Stimulated activated effector memory CD8-positive, alpha-beta T cell treated with anti-CD3 and anti-CD28 coated beads, Interleukin-12 subunit alpha, Interleukin-12 subunit beta, amount 100 ng/mL, for 72 hours (primary cell): ENCODE results near the gene SLC66A2.

ENCODE experiments used
- ATAC-seq: fragments of 150-1000 bp; cut with Tn5 transposase; 2 replicates; pipeline ENCODE4 v1.10.0; 2021
- DNase-seq, 2 donors: peaks; one replicate each; pipeline ENCODE4 v3.0.0; 2021 to 2022; ENCODE audit warnings: low spot score in 2 of 2
- H3K27ac Mint-ChIP-seq: one replicate; pipeline ENCODE4 v1.8.0; 2022; ENCODE audit warnings: mild to moderate bottlenecking, mixed read lengths
- H3K36me3 Mint-ChIP-seq: one replicate; pipeline ENCODE4 v1.8.0; 2022; ENCODE audit warnings: mild to moderate bottlenecking, mixed read lengths
- H3K4me1 Mint-ChIP-seq: one replicate; pipeline ENCODE4 v1.8.0; 2022; ENCODE audit warnings: mixed read lengths
- H3K4me3 Mint-ChIP-seq: one replicate; pipeline ENCODE4 v1.8.0; 2022; ENCODE audit warnings: mild to moderate bottlenecking, mixed read lengths
- H3K9me3 Mint-ChIP-seq: one replicate; pipeline ENCODE4 v1.8.0; 2022; ENCODE audit warnings: mixed read lengths

The SLC66A2 gene

GRCh38 chr18:79862562-79862961 is 88.9 kb downstream of the SLC66A2 start:
- Mint-ChIP-seq H3K27ac (no peak overlapping the region), H3K4me1 (peaks cover under 1% of the 10 kb centered on the region)
- no peak for DNase-seq

DNA sequence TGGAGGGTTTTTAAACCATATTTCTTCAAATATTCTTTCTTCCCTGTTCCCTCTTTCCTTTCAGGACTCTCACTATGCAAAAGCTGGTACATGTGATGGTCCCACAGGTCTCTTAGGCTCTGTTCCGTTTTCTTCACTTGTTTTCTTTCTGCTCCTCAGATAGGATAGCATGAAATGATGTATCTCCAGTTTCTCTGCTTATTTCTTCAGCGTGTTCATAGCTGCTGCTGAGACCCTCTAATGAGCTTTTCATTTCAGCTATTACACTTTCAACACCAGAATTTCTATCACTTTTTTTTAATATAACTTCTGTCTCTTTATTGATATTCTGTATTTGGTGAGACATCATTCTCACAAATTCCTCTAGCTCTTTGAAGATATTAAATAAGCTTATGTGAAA is 89.8 kb downstream of the SLC66A2 start:
- no peak for DNase-seq
- Mint-ChIP-seq H3K4me1 (peaks cover 7% of the 10 kb centered on the region), H3K36me3 (no peaks in the 10 kb centered on the region), H3K27ac (no peak overlapping the region), H3K4me3 (no peak overlapping the region), H3K9me3 (peaks cover 9% of the 10 kb centered on the region)
- no peak for ATAC-seq

More at GRCh38 chr18:79862562-79862961, 88.9 kb downstream of the SLC66A2 start:
- no peak for ATAC-seq
- H3K36me3 Mint-ChIP-seq: no peaks in the 10 kb centered on the region
- H3K9me3 Mint-ChIP-seq: peaks cover 9% of the 10 kb centered on the region
- H3K4me3 Mint-ChIP-seq: no peak overlapping the region

DNA sequence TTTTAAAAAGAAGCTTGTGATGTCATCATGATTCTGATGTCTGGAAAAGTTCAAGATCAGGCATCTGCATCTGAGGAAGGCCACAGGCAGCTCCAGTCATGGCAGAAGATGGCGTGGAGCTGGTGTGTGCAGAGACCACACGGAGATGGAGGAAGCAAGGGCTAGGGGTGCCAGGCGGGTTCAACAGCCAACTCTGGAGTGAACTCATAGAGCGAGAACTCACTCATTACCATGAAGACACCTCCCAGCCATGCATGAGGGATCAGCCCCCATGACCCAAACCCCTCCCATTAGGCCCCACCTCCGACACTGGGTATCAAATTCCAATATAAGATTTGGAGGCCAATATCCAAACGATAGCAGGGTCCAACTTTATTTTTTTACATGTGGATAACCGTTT is 92.1 kb downstream of the SLC66A2 start:
- no peak for DNase-seq
- peaks cover 7% of the 10 kb centered on the region for H3K4me1 Mint-ChIP-seq
- H3K9me3 Mint-ChIP-seq: peaks cover 9% of the 10 kb centered on the region
- no peaks in the 10 kb centered on the region for H3K36me3 Mint-ChIP-seq
- ATAC-seq: no peak
- H3K4me3 Mint-ChIP-seq: no peak overlapping the region
- H3K27ac Mint-ChIP-seq: no peak overlapping the region

DNA sequence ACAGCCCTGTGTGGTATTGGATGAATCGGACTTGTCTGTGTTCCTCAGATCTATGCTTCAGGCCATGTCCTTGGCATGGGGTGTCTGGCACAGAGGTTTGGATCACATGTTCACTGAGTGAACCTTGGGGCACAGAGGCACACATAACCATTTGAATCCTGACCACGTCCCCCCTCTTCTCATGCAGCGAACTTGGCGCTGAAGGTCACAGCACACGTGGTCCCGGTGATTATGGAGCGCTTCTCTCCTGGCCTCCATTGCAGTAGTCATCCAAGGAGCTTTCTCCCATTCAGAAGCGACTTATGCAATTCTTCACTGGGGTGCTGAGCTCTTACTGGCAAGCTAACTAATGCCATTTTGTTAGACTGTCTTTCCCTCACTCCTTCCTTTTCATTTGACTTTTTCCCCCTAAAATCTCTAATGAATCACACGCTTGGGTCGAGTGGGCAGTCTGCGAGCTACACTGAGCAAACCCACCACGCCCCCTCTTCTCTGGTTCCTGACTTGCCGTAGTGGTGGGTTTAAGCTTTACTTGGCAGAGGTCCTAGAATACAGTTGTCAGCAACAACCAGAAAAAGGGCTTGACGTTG is 94.3 kb downstream of the SLC66A2 start:
- H3K36me3 Mint-ChIP-seq: no peaks in the 10 kb centered on the region
- H3K27ac Mint-ChIP-seq: no peak overlapping the region
- peaks cover 7% of the 10 kb centered on the region for H3K4me1 Mint-ChIP-seq
- H3K4me3 Mint-ChIP-seq: no peak overlapping the region
- peaks cover 7% of the 10 kb centered on the region for H3K9me3 Mint-ChIP-seq
- ATAC-seq: no peak
- DNase-seq: no peak

DNA sequence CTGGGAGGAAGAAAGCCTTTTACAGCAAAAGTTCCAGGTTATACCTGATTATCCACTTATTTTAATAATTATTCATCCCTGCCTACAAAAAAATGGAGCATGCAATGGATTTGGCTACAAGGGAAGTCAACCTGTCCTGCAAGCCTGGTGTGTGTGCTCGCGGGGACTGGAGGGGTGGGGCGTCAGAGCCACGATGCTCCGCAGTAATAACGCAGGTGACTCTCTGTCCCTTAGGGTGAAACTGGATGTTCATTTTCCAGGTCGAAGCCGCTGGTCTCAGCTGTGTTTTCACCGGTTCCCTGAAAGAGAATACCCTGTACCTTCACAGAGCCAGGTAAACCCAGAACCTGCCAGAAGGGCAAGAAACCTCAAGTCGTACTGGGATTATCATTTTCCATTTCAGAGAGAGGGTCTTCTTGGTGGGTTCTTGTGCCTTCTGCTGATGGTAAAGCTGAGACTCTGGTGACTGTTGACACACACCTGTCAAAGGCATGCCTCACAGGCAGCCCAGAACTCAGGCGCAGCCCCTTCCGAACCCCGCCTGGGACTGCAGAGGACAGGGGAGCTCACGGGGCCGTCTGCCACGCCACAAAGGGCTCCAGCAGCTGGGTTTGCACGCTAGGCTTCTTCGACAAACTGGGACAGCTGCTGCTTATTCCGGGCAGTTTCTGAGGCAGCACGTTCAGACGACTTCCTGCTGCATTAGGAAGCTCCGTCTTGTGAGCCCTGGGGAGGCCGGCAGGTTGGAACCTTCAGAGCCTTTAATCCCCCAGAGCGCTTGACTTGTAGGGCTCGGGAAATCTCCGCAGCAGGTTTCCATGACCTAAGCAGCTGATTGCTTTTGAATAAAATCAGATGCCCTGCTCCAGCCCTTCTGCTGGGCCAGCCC is 95.1 kb downstream of the SLC66A2 start:
- DNase-seq: no peak
- H3K4me1 Mint-ChIP-seq: peaks cover 7% of the 10 kb centered on the region
- H3K36me3 Mint-ChIP-seq: no peaks in the 10 kb centered on the region
- no peak overlapping the region for H3K27ac Mint-ChIP-seq
- ATAC-seq: peak; percentile 39
- H3K4me3 Mint-ChIP-seq: no peak overlapping the region
- H3K9me3 Mint-ChIP-seq: no peaks in the 10 kb centered on the region

DNA sequence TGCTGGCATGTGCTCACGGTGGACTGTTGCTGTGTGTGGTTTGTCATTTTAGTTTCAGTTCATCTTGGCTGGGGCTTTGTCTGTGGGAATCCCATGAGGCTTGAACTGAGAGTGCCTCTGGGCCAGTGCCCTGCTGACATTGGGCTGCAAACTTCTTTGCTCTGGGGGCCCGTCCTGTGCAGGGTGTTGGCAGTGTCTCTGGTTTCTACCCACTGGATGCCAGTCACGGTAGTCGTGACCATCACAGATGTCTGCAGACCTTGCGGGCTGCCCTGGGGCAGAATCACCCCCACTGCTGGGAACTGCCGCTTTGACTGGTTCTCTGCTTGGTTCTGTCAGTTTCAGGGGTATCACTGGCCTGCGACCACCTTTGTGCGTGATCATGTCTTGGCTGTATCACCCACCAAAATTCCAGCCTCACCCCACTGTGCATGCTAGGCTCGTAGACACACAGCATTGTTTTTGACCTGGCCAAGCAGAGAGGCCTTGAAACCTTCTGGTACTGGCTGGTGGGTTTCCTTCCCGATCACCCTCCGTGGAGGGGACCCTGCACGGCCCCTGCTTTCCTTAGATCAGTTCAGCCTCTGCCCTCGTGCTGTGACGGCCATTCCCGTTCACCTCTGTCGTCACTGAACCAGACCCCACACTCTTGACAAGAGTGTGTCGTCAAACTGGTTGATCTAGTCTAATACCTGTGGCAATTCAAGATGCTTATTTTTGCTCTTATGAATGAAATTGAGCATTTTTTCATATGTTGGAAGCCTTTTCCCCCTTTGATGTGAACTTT is 96.1 kb downstream of the SLC66A2 start:
- no peak overlapping the region for H3K27ac Mint-ChIP-seq
- no peaks in the 10 kb centered on the region for H3K36me3 Mint-ChIP-seq
- no peak overlapping the region for H3K4me3 Mint-ChIP-seq
- ATAC-seq (no peak), DNase-seq (no peak)
- H3K9me3 Mint-ChIP-seq: no peaks in the 10 kb centered on the region
- peaks cover 7% of the 10 kb centered on the region for H3K4me1 Mint-ChIP-seq

- no peak for DNase-seq
- H3K4me3 Mint-ChIP-seq: no peak overlapping the region
Measured at GRCh38 chr18:79853993-79854364, 97.5 kb downstream of the SLC66A2 start.

GRCh38 chr18:79853303-79853992 is 98.0 kb downstream of the SLC66A2 start:
- Mint-ChIP-seq H3K9me3 (no peaks in the 10 kb centered on the region), H3K4me3 (no peak overlapping the region), H3K27ac (no peak overlapping the region), H3K36me3 (no peaks in the 10 kb centered on the region), H3K4me1 (peaks cover 7% of the 10 kb centered on the region)
- DNase-seq (no peak), ATAC-seq (peak; percentile 11)

More at GRCh38 chr18:79853993-79854364, 97.5 kb downstream of the SLC66A2 start:
- peaks cover 7% of the 10 kb centered on the region for H3K4me1 Mint-ChIP-seq
- ATAC-seq: no peak
- H3K36me3 Mint-ChIP-seq: no peaks in the 10 kb centered on the region
- no peak overlapping the region for H3K27ac Mint-ChIP-seq
- H3K9me3 Mint-ChIP-seq: no peaks in the 10 kb centered on the region

DNA sequence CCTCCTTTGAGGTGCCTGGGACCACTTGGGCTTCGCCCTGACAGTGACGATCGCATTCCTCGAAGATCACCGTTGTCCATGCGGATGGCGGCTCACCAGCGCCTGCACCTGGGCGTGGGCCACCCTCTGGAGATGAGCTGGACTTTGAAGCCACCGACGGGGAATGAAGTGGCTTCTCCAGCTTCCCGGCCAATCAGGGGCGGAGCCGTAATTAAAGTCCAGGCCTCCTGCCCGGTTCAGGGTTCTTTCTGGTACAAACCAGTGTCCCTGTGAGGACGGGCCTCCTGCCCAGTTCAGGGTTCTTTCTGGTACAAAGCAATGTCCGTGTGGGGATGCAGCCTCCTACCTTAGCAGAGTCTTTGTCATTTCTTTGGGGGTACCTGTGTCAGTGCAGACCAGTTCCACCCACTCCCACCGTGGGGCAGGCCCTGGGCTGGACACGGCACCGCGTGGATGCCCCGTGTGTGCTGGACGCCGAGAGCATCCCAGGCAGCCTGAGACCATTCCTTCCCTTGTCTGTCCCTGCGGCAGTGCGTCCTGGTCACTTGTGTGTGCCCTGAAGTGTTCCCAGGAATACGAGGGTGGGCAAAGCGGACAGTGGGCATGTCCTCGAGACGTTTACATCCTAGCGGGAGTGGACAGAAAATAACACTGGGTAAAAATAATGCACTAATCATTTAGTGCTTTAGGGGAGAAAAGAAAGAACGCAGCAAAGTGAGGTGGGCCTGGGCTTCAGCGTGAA is 98.7 kb downstream of the SLC66A2 start:
- peaks cover 7% of the 10 kb centered on the region for H3K4me1 Mint-ChIP-seq
- no peak overlapping the region for H3K27ac Mint-ChIP-seq
- H3K36me3 Mint-ChIP-seq: no peaks in the 10 kb centered on the region
- no peak for DNase-seq
- H3K4me3 Mint-ChIP-seq: no peak overlapping the region
- ATAC-seq: no peak
- no peaks in the 10 kb centered on the region for H3K9me3 Mint-ChIP-seq
